Germinal center (tissue), 1 donor: Measurements from ENCODE around the gene DMRT1.
"Not testable (repeated sequence)": the region's sequence is repeated elsewhere in the genome, so short reads cannot be mapped to it uniquely, and the experiment has no call there.

ENCODE experiments used
- DNase-seq: peaks from one replicate; pipeline ENCODE4 v3.0.0; 2012; ENCODE audit warnings: mixed read lengths, low spot score

DMRT1 gene

GRCh38 chr9:859251-859650 lies 17.8 kb downstream of the DMRT1 start:
- peak; percentile 78 for DNase-seq

- DNase-seq = no peak
These were observed 19.2 kb downstream of the DMRT1 start for GRCh38 chr9:860706-861105.

GRCh38 chr9:861525-861924 lies 20.0 kb downstream of the DMRT1 start:
- not testable (repeated sequence) for DNase-seq

GRCh38 chr9:875119-875962 lies 33.8 kb downstream of the DMRT1 start:
- DNase-seq = no peak

- no peak for DNase-seq
These were observed 34.9 kb downstream of the DMRT1 start for GRCh38 chr9:876425-876824.

- DNase-seq = no peak
These were observed 36.7 kb downstream of the DMRT1 start for GRCh38 chr9:878239-878638.

GRCh38 chr9:880725-881124 lies 39.2 kb downstream of the DMRT1 start:
- DNase-seq = no peak

- DNase-seq = no peak
These were observed 41.0 kb downstream of the DMRT1 start for GRCh38 chr9:882416-882924.

- no peak for DNase-seq
These were observed 41.5 kb downstream of the DMRT1 start for GRCh38 chr9:883011-883410.

GRCh38 chr9:886886-887285 lies 45.4 kb downstream of the DMRT1 start:
- no peak for DNase-seq

GRCh38 chr9:892123-892522 lies 50.6 kb downstream of the DMRT1 start:
- DNase-seq = no peak

- no peak for DNase-seq
These were observed 51.6 kb downstream of the DMRT1 start for GRCh38 chr9:893115-893514.

- peak; percentile 77 for DNase-seq
These were observed 52.4 kb downstream of the DMRT1 start for GRCh38 chr9:893843-894420.

- DNase-seq = peak; percentile 13
These were observed 58.1 kb downstream of the DMRT1 start for GRCh38 chr9:899440-900184.

- DNase-seq = no peak
These were observed 62.4 kb downstream of the DMRT1 start for GRCh38 chr9:903886-904285.

GRCh38 chr9:905906-906305 lies 64.4 kb downstream of the DMRT1 start:
- DNase-seq = no peak

GRCh38 chr9:908536-909205 lies 67.2 kb downstream of the DMRT1 start:
- DNase-seq = no peak

- no peak for DNase-seq
These were observed 69.5 kb downstream of the DMRT1 start for GRCh38 chr9:911005-911404.

GRCh38 chr9:912776-913175 lies 71.3 kb downstream of the DMRT1 start:
- no peak for DNase-seq

- DNase-seq = not testable (repeated sequence)
These were observed 72.0 kb downstream of the DMRT1 start for GRCh38 chr9:913526-913925.

- no peak for DNase-seq
These were observed 76.2 kb downstream of the DMRT1 start for GRCh38 chr9:917730-918129.

GRCh38 chr9:920927-921326 lies 79.4 kb downstream of the DMRT1 start:
- no peak for DNase-seq
